Peyer's patch (tissue), 4 donors: ENCODE measurements around the gene DCAKD. TPM values are rescaled to one million over a fixed set of nuclear protein-coding genes. Genes with fewer than 3 reads are reported as not detected.

Source experiments
- DNase-seq, 3 donors: peaks; one replicate each; pipeline ENCODE4 v3.0.0-alpha.2; 2017 to 2019
- H3K27ac ChIP-seq, 4 donors: fragments of 200-600 bp; sonication (generic); one replicate each; pipeline ENCODE4 v1.5.1; 2016 to 2019
- H3K27me3 ChIP-seq, 2 donors: fragments of 200-600 bp; sonication (generic); one replicate each; pipeline ENCODE4 v1.5.1; 2019
- H3K36me3 ChIP-seq, 3 donors: fragments of 200-600 bp; sonication (generic); one replicate each; pipeline ENCODE4 v1.5.1; 2016 to 2019
- H3K4me1 ChIP-seq, 4 donors: fragments of 200-600 bp; sonication (generic); one replicate each; pipeline ENCODE4 v1.5.1; 2016 to 2019
- H3K4me3 ChIP-seq, 4 donors: fragments of 200-600 bp; sonication (generic); 1 replicate in 3 of 4; 2 replicates in 1 of 4; pipeline ENCODE4 v1.5.1; 2016 to 2019; ENCODE audit warnings: mild to moderate bottlenecking in 1 of 4
- H3K9me3 ChIP-seq, 4 donors: fragments of 200-600 bp; sonication (generic); one replicate each; pipeline ENCODE4 v1.5.1; 2016 to 2019; ENCODE audit warnings: mild to moderate bottlenecking in 1 of 4
- CTCF ChIP-seq, 6 experiments: fragments of 450-650 bp in 4 of 6; fragments of 200-600 bp in 2 of 6; sonication (generic) in 1 of 6; IDR thresholded peaks; one replicate each; pipeline ENCODE4 v1.5.1; 2017 to 2019; ENCODE audit warnings: antibody characterized with exemption in 6 of 6, mild to moderate bottlenecking in 3 of 6, moderate library complexity in 1 of 6
- POLR2A ChIP-seq, 2 donors: fragments of 450-650 bp; IDR thresholded peaks; one replicate each; pipeline ENCODE4 v1.5.1; 2017; ENCODE audit warnings: antibody characterized with exemption in 2 of 2, mild to moderate bottlenecking in 2 of 2, moderate library complexity in 2 of 2
- total RNA-seq, 4 donors: library from RNA; depleted of rRNA; stranded (reverse); fragments of >200 nt; gene quantifications; one replicate each; pipeline ENCODE4 v1.1.0, GENCODE V29; 2016

Gene DCAKD
- total RNA-seq, 4 donors from 2014 or later: 12.6 to 78.4 (median 23.2) TPM

GRCh38 chr17:45093444-45094110 is 42.1 kb upstream of the DCAKD start:
- no peak for TF ChIP-seq CTCF (IDR thresholded peaks at IDR 0.05)
- no peak for TF ChIP-seq POLR2A (IDR thresholded peaks at IDR 0.05)
- Histone ChIP-seq H3K36me3 (peaks cover 0 to 90% (median 0%) of the 10 kb centered on the region in 3 donors), H3K27me3 (no peaks in the 10 kb centered on the region), H3K4me3 (no peak overlapping the region), H3K4me1 (peaks cover 0 to 26% (median 3%) of the 10 kb centered on the region in 4 donors), H3K9me3 (no peaks in the 10 kb centered on the region), H3K27ac (peak overlapping the region; percentile 34 to 87 (median 70))
- peak in 1 of 3 donors; percentile 52 for DNase-seq

- H3K9me3 ChIP-seq: no peaks in the 10 kb centered on the region
- no peak overlapping the region for H3K4me3 ChIP-seq
- TF ChIP-seq CTCF (IDR thresholded peaks at IDR 0.05) (no peak), POLR2A (IDR thresholded peaks at IDR 0.05) (no peak)
- peak in 2 of 3 donors; percentile 29 to 73 for DNase-seq
- peaks cover 0 to 22% (median 3%) of the 10 kb centered on the region in 4 donors for H3K4me1 ChIP-seq
- peaks cover 0 to 90% (median 0%) of the 10 kb centered on the region in 3 donors for H3K36me3 ChIP-seq
- H3K27me3 ChIP-seq: no peaks in the 10 kb centered on the region
- H3K27ac ChIP-seq: peak overlapping the region; percentile 34 to 87 (median 70)
Measured at GRCh38 chr17:45092911-45093430, 41.5 kb upstream of the DCAKD start.

GRCh38 chr17:45091778-45092425 is 40.5 kb upstream of the DCAKD start:
- TF ChIP-seq CTCF (IDR thresholded peaks at IDR 0.05): no peak
- TF ChIP-seq POLR2A (IDR thresholded peaks at IDR 0.05): no peak
- H3K36me3 ChIP-seq: peaks cover 0 to 90% (median 0%) of the 10 kb centered on the region in 3 donors
- DNase-seq: no peak
- H3K9me3 ChIP-seq: no peaks in the 10 kb centered on the region
- peaks cover 0 to 22% (median 3%) of the 10 kb centered on the region in 4 donors for H3K4me1 ChIP-seq
- H3K4me3 ChIP-seq: no peak overlapping the region
- H3K27me3 ChIP-seq: no peaks in the 10 kb centered on the region
- peak overlapping the region; percentile 34 to 87 (median 49) for H3K27ac ChIP-seq

GRCh38 chr17:45090711-45091110 is 39.3 kb upstream of the DCAKD start:
- Histone ChIP-seq H3K27ac (no peak overlapping the region), H3K27me3 (no peaks in the 10 kb centered on the region), H3K9me3 (no peaks in the 10 kb centered on the region), H3K36me3 (peaks cover 0 to 90% (median 0%) of the 10 kb centered on the region in 3 donors), H3K4me3 (no peak overlapping the region), H3K4me1 (peaks cover 0 to 22% (median 3%) of the 10 kb centered on the region in 4 donors)
- TF ChIP-seq POLR2A (IDR thresholded peaks at IDR 0.05): no peak
- TF ChIP-seq CTCF (IDR thresholded peaks at IDR 0.05): no peak
- DNase-seq: no peak

GRCh38 chr17:45088741-45089140 is 37.3 kb upstream of the DCAKD start:
- TF ChIP-seq POLR2A (IDR thresholded peaks at IDR 0.05) (no peak), CTCF (IDR thresholded peaks at IDR 0.05) (no peak)

More at GRCh38 chr17:45088741-45089140, 37.3 kb upstream of the DCAKD start:
- no peak overlapping the region for H3K4me3 ChIP-seq
- peaks cover 0 to 91% (median 0%) of the 10 kb centered on the region in 3 donors for H3K36me3 ChIP-seq
- no peak overlapping the region for H3K27ac ChIP-seq
- no peak for DNase-seq
- H3K4me1 ChIP-seq: peaks cover 0 to 18% (median 1%) of the 10 kb centered on the region in 4 donors
- H3K9me3 ChIP-seq: no peaks in the 10 kb centered on the region
- no peaks in the 10 kb centered on the region for H3K27me3 ChIP-seq
